OCI-LY3 (cell line): ENCODE measurements around the gene NPHP4.

Experiments used
- H2AFZ ChIP-seq: fragments of 200-600, 300-600 bp; shearing (Covaris generic); 2 replicates; pipeline ENCODE4 v1.6.0; 2014; ENCODE audit warnings: antibody characterized with exemption, low read depth, low read length
- H3K27ac ChIP-seq: fragments of 200-600, 300-600 bp; sonication (generic); 2 replicates; pipeline ENCODE4 v1.5.1; 2014; ENCODE audit warnings: mild to moderate bottlenecking, low read length, moderate library complexity, mixed read lengths
- H3K27me3 ChIP-seq: fragments of 200-600, 300-600 bp; sonication (generic); 2 replicates; pipeline ENCODE4 v1.6.1; 2014; ENCODE audit warnings: low read depth, low read length, mixed read lengths
- H3K36me3 ChIP-seq: fragments of 200-600, 300-600 bp; sonication (generic); replicated peaks from 2 replicates; pipeline ENCODE3; 2014; ENCODE audit warnings: low read depth, low read length, mixed read lengths
- H3K4me1 ChIP-seq: fragments of 300-600, 200-600 bp; sonication (generic); 2 replicates; pipeline ENCODE4 v1.6.1; 2014; ENCODE audit warnings: low read length, mixed read lengths
- H3K4me2 ChIP-seq: fragments of 200-600, 300-600 bp; sonication (generic); 2 replicates; pipeline ENCODE4 v1.6.1; 2014; ENCODE audit warnings: low read length, mixed read lengths
- H3K4me3 ChIP-seq: fragments of 300-600, 200-600 bp; sonication (generic); 2 replicates; pipeline ENCODE4 v1.5.1; 2014; ENCODE audit warnings: antibody characterized with exemption, mild to moderate bottlenecking, low read length, moderate library complexity
- H3K79me2 ChIP-seq: fragments of 300-600, 200-600 bp; shearing (Covaris generic); 2 replicates; pipeline ENCODE4 v1.6.1; 2014; ENCODE audit warnings: mild to moderate bottlenecking, low read length, mixed read lengths
- H3K9ac ChIP-seq: fragments of 300-600, 200-600 bp; shearing (Covaris generic); 2 replicates; pipeline ENCODE4 v1.6.0; 2014; ENCODE audit warnings: mild to moderate bottlenecking, low read length, moderate library complexity
- H3K9me3 ChIP-seq: fragments of 200-600, 300-600 bp; shearing (Covaris generic); 2 replicates; pipeline ENCODE4 v1.6.1; 2014; ENCODE audit warnings: low read length, mixed read lengths; ENCODE audit not compliant: insufficient read depth
- H4K20me1 ChIP-seq: fragments of 200-600, 300-600 bp; sonication (generic); 2 replicates; pipeline ENCODE4 v1.6.1; 2016; ENCODE audit warnings: low read length, mixed read lengths; ENCODE audit not compliant: insufficient read depth
- CTCF ChIP-seq: fragments of 200-600, 300-600 bp; sonication (generic); IDR thresholded peaks from 2 replicates; pipeline ENCODE4 v1.5.1; 2014; ENCODE audit warnings: antibody characterized with exemption, low read length, low read depth
- EZH2phosphoT487 ChIP-seq: fragments of 200-600 bp; shearing (Covaris generic); IDR thresholded peaks from 2 replicates; pipeline ENCODE4 v1.6.1; 2018; ENCODE audit warnings: antibody characterized with exemption, mixed run types, low read depth

Gene NPHP4

GRCh38 chr1:5859766-5860165 is 132.5 kb downstream of the NPHP4 start:
- Histone ChIP-seq H4K20me1 (no peaks in the 10 kb centered on the region), H3K9ac (no peak overlapping the region), H3K9me3 (no peaks in the 10 kb centered on the region)

GRCh38 chr1:5858844-5859407 is 133.3 kb downstream of the NPHP4 start:
- no peak overlapping the region for H2AFZ ChIP-seq
- H3K79me2 ChIP-seq, result no peaks in the 10 kb centered on the region
- H4K20me1 ChIP-seq, result no peaks in the 10 kb centered on the region
- TF ChIP-seq CTCF (no peak), EZH2phosphoT487 (no peak)
- H3K9ac ChIP-seq, result no peak overlapping the region
- H3K4me2 ChIP-seq, result no peak overlapping the region
- H3K27me3 ChIP-seq, result no peaks in the 10 kb centered on the region
- no peak overlapping the region for H3K27ac ChIP-seq
- H3K36me3 ChIP-seq, result no peaks in the 10 kb centered on the region
- no peaks in the 10 kb centered on the region for H3K9me3 ChIP-seq
- H3K4me3 ChIP-seq, result no peak overlapping the region
- H3K4me1 ChIP-seq, result no peaks in the 10 kb centered on the region

More at GRCh38 chr1:5859766-5860165, 132.5 kb downstream of the NPHP4 start:
- Histone ChIP-seq H3K79me2 (no peaks in the 10 kb centered on the region), H3K4me1 (no peaks in the 10 kb centered on the region), H3K27me3 (no peaks in the 10 kb centered on the region), H2AFZ (no peak overlapping the region), H3K27ac (no peak overlapping the region), H3K36me3 (no peaks in the 10 kb centered on the region), H3K4me2 (no peak overlapping the region), H3K4me3 (no peak overlapping the region)
- TF ChIP-seq CTCF, result no peak

- Histone ChIP-seq H3K9ac (no peak overlapping the region), H3K4me1 (no peaks in the 10 kb centered on the region), H4K20me1 (no peaks in the 10 kb centered on the region), H3K79me2 (no peaks in the 10 kb centered on the region), H3K27me3 (no peaks in the 10 kb centered on the region), H3K36me3 (no peaks in the 10 kb centered on the region), H2AFZ (no peak overlapping the region), H3K4me3 (no peak overlapping the region), H3K4me2 (no peak overlapping the region), H3K9me3 (no peaks in the 10 kb centered on the region), H3K27ac (no peak overlapping the region)
- TF ChIP-seq CTCF (no peak), EZH2phosphoT487 (no peak)
Measured at GRCh38 chr1:5858246-5858645, 134.0 kb downstream of the NPHP4 start.

GRCh38 chr1:5857508-5858090 is 134.6 kb downstream of the NPHP4 start:
- no peak overlapping the region for H3K4me2 ChIP-seq
- no peak overlapping the region for H2AFZ ChIP-seq
- no peaks in the 10 kb centered on the region for H4K20me1 ChIP-seq
- no peaks in the 10 kb centered on the region for H3K9me3 ChIP-seq
- H3K4me1 ChIP-seq, result no peaks in the 10 kb centered on the region
- no peak overlapping the region for H3K4me3 ChIP-seq
- TF ChIP-seq EZH2phosphoT487 (no peak), CTCF (no peak)
- H3K9ac ChIP-seq, result no peak overlapping the region
- no peaks in the 10 kb centered on the region for H3K79me2 ChIP-seq
- H3K27ac ChIP-seq, result no peak overlapping the region
- no peaks in the 10 kb centered on the region for H3K27me3 ChIP-seq
- H3K36me3 ChIP-seq, result no peaks in the 10 kb centered on the region
